Common myeloid progenitor, CD34-positive (primary cell): ENCODE results near the gene GLDC.

Source experiments
- CTCF ChIA-PET: fragments of 350-600 bp; sonication (Branson Sonifier 250); formaldehyde crosslinking; loops from one replicate; lab custom pipeline; 2021; ENCODE audit warnings: antibody characterized with exemption; lab: Charles Lee
- POLR2A ChIA-PET: fragments of 350-600 bp; sonication (Branson Sonifier 250); formaldehyde crosslinking; loops from one replicate; lab custom pipeline; 2021; ENCODE audit warnings: antibody characterized with exemption; lab: Charles Lee
- DNase-seq, 3 donors: peaks; one replicate each; pipeline versions ENCODE4 v3.0.0 to v3.0.0-alpha.2; 2013
- H3K27ac ChIP-seq, 2 experiments: 1 replicate in 1 of 2; 2 replicates in 1 of 2; pipeline ENCODE4 v1.7.0; 2013; ENCODE audit warnings: inconsistent platforms in 2 of 2, low read length in 2 of 2, mild to moderate bottlenecking in 2 of 2, low read depth in 1 of 2, moderate library complexity in 1 of 2; ENCODE audit not compliant: severe bottlenecking in 2 of 2, insufficient read depth in 1 of 2, poor library complexity in 1 of 2
- H3K27me3 ChIP-seq, 5 experiments: replicated peaks in 2 of 5; 1 replicate in 3 of 5; 2 replicates in 2 of 5; pipeline versions ENCODE4 v1.6.1 to v1.7.0; 2013; ENCODE audit warnings: low read length in 4 of 5, mild to moderate bottlenecking in 2 of 5, moderate library complexity in 2 of 5, inconsistent platforms in 1 of 5; ENCODE audit not compliant: insufficient read depth in 5 of 5, control insufficient read depth in 4 of 5
- H3K36me3 ChIP-seq, 4 experiments: 1 replicate in 2 of 4; 2 replicates in 2 of 4; pipeline versions ENCODE4 v1.6.1 to v1.7.0; 2013; ENCODE audit warnings: low read length in 3 of 4, control low read depth in 1 of 4, mild to moderate bottlenecking in 1 of 4; ENCODE audit not compliant: control insufficient read depth in 4 of 4, insufficient read depth in 4 of 4
- H3K4me1 ChIP-seq, 4 experiments: 1 replicate in 3 of 4; 2 replicates in 1 of 4; pipeline versions ENCODE4 v1.6.1 to v1.7.1; 2013; ENCODE audit warnings: low read length in 3 of 4, mild to moderate bottlenecking in 3 of 4, control low read depth in 1 of 4, inconsistent platforms in 1 of 4, moderate library complexity in 1 of 4; ENCODE audit not compliant: control insufficient read depth in 4 of 4, insufficient read depth in 4 of 4; ENCODE audit errors: control extremely low read depth in 1 of 4
- H3K4me3 ChIP-seq, 7 experiments: 1 replicate in 4 of 7; 2 replicates in 3 of 7; pipeline versions ENCODE4 v1.5.1 to v1.7.0; 2013; ENCODE audit warnings: mild to moderate bottlenecking in 7 of 7, low read length in 6 of 7, moderate library complexity in 6 of 7, inconsistent platforms in 2 of 7, low read depth in 2 of 7, control low read depth in 1 of 7; ENCODE audit not compliant: insufficient read depth in 4 of 7, control insufficient read depth in 1 of 7; ENCODE audit errors: extremely low read depth in 1 of 7
- H3K9me3 ChIP-seq, 5 experiments: 1 replicate in 4 of 5; 2 replicates in 1 of 5; pipeline versions ENCODE4 v1.6.1 to v1.7.1; 2013; ENCODE audit warnings: low read length in 4 of 5, mild to moderate bottlenecking in 2 of 5, inconsistent platforms in 1 of 5, low read depth in 1 of 5, moderate library complexity in 1 of 5; ENCODE audit not compliant: control insufficient read depth in 4 of 5, insufficient read depth in 2 of 5; ENCODE audit errors: control extremely low read depth in 1 of 5
- WGBS: methylation state at CpG from one replicate; pipeline ENCODE4 v1.1.5; 2013; ENCODE audit not compliant: insufficient coverage; 5-methylcytosine and 5-hydroxymethylcytosine counted together

GLDC gene

GRCh38 chr9:6616951-6617602 is 28.5 kb downstream of the GLDC start:
- no peaks in the 10 kb centered on the region for H3K9me3 ChIP-seq
- no peaks in the 10 kb centered on the region for H3K27me3 ChIP-seq
- H3K4me3 ChIP-seq: no peak overlapping the region
- CTCF ChIA-PET: no interaction called here
- H3K27ac ChIP-seq: no peak overlapping the region
- WGBS: 93% methylated on average over 7 of the region's 9 CpGs
- peaks cover 0 to 2% (median 0%) of the 10 kb centered on the region in 4 experiments for H3K4me1 ChIP-seq
- DNase-seq: no peak
- no peaks in the 10 kb centered on the region for H3K36me3 ChIP-seq
- POLR2A ChIA-PET: no interaction called here

GRCh38 chr9:6614489-6614888 is 31.0 kb downstream of the GLDC start:
- Histone ChIP-seq H3K27me3 (no peaks in the 10 kb centered on the region), H3K9me3 (no peaks in the 10 kb centered on the region), H3K4me1 (no peaks in the 10 kb centered on the region), H3K27ac (no peak overlapping the region), H3K36me3 (no peaks in the 10 kb centered on the region), H3K4me3 (no peak overlapping the region)
- POLR2A ChIA-PET: interaction anchor here (0.6 kb wide), 1 partner anchor 397 kb away, joined by 6 read pairs; no protein-coding TSS in a partner anchor
- DNase-seq: no peak
- WGBS: no CpG with 5 or more reads among the region's 5 CpGs
- CTCF ChIA-PET: no interaction called here

GRCh38 chr9:6611865-6612264 is 33.7 kb downstream of the GLDC start:
- ChIA-PET CTCF (no interaction called here), POLR2A (no interaction called here)
- Histone ChIP-seq H3K4me1 (no peaks in the 10 kb centered on the region), H3K4me3 (no peak overlapping the region), H3K27me3 (peaks cover 0 to 2% (median 0%) of the 10 kb centered on the region in 5 experiments), H3K9me3 (no peaks in the 10 kb centered on the region), H3K27ac (no peak overlapping the region), H3K36me3 (no peaks in the 10 kb centered on the region)
- no peak for DNase-seq
- 100% methylated on average over 1 of the region's 1 CpG for WGBS

- POLR2A ChIA-PET: no interaction called here
- 80% methylated on average over 1 of the region's 2 CpGs for WGBS
- Histone ChIP-seq H3K4me1 (no peaks in the 10 kb centered on the region), H3K4me3 (no peak overlapping the region), H3K27me3 (peaks cover 0 to 2% (median 0%) of the 10 kb centered on the region in 5 experiments), H3K27ac (no peak overlapping the region), H3K36me3 (no peaks in the 10 kb centered on the region), H3K9me3 (no peaks in the 10 kb centered on the region)
- CTCF ChIA-PET: no interaction called here
- no peak for DNase-seq
Observed at GRCh38 chr9:6610073-6610472, 35.5 kb downstream of the GLDC start.

GRCh38 chr9:6609497-6610016 is 36.0 kb downstream of the GLDC start:
- no peak for DNase-seq
- H3K27me3 ChIP-seq: peaks cover 0 to 2% (median 0%) of the 10 kb centered on the region in 5 experiments
- CTCF ChIA-PET: no interaction called here
- no peaks in the 10 kb centered on the region for H3K36me3 ChIP-seq
- H3K9me3 ChIP-seq: no peaks in the 10 kb centered on the region
- 94% methylated on average over 5 of the region's 11 CpGs for WGBS
- H3K4me3 ChIP-seq: no peak overlapping the region
- H3K4me1 ChIP-seq: no peaks in the 10 kb centered on the region
- POLR2A ChIA-PET: no interaction called here
- H3K27ac ChIP-seq: no peak overlapping the region

GRCh38 chr9:6605202-6605601 is 40.3 kb downstream of the GLDC start:
- DNase-seq: no peak
- Histone ChIP-seq H3K4me1 (no peaks in the 10 kb centered on the region), H3K9me3 (no peaks in the 10 kb centered on the region), H3K27ac (no peak overlapping the region), H3K27me3 (peaks cover 0 to 2% (median 0%) of the 10 kb centered on the region in 5 experiments), H3K4me3 (no peak overlapping the region), H3K36me3 (no peaks in the 10 kb centered on the region)
- CTCF ChIA-PET: no interaction called here
- WGBS: 96% methylated on average over 5 of the region's 5 CpGs
- POLR2A ChIA-PET: no interaction called here

GRCh38 chr9:6600426-6600825 is 45.1 kb downstream of the GLDC start:
- ChIA-PET POLR2A (no interaction called here), CTCF (interaction anchor here (1.2 kb wide), 1 partner anchor 9 kb away, joined by 3 read pairs; no protein-coding TSS in a partner anchor)
- no peaks in the 10 kb centered on the region for H3K4me1 ChIP-seq
- H3K27me3 ChIP-seq: peaks cover 0 to 2% (median 0%) of the 10 kb centered on the region in 5 experiments
- DNase-seq: no peak
- 97% methylated on average over 4 of the region's 4 CpGs for WGBS
- no peaks in the 10 kb centered on the region for H3K36me3 ChIP-seq
- H3K4me3 ChIP-seq: no peak overlapping the region
- no peak overlapping the region for H3K27ac ChIP-seq
- H3K9me3 ChIP-seq: no peaks in the 10 kb centered on the region
